SK-N-DZ (cell line): ENCODE measurements around the gene NID1.

Experiments used
- DNase-seq: peaks from one replicate; pipeline ENCODE4 v3.0.0-alpha.2; 2015; ENCODE audit warnings: low spot score

Gene NID1

GRCh38 chr1:236067854-236068454 is 3.1 kb upstream of the NID1 start:
- DNase-seq, result no peak

- DNase-seq, result no peak
Measured at GRCh38 chr1:236066828-236067386, 2.0 kb upstream of the NID1 start.

GRCh38 chr1:236066054-236066453 is 1.2 kb upstream of the NID1 start:
- DNase-seq, result no peak

- DNase-seq, result no peak
Measured at GRCh38 chr1:236065509-236066005, 667 bp upstream of the NID1 start.

GRCh38 chr1:236063919-236064673 is 794 bp downstream of the NID1 start:
- DNase-seq, result no peak

- no peak for DNase-seq
Measured at GRCh38 chr1:236063551-236063918, 1.4 kb downstream of the NID1 start.

GRCh38 chr1:236060286-236060685 is 4.6 kb downstream of the NID1 start:
- no peak for DNase-seq

- DNase-seq, result no peak
Measured at GRCh38 chr1:236059011-236059410, 5.9 kb downstream of the NID1 start.

GRCh38 chr1:236058141-236058934 is 6.6 kb downstream of the NID1 start:
- DNase-seq, result no peak

- no peak for DNase-seq
Measured at GRCh38 chr1:236057546-236057945, 7.3 kb downstream of the NID1 start.

GRCh38 chr1:236052232-236052993 is 12.5 kb downstream of the NID1 start:
- DNase-seq, result no peak

- no peak for DNase-seq
Measured at GRCh38 chr1:236051242-236051791, 13.6 kb downstream of the NID1 start.

GRCh38 chr1:236045771-236046170 is 19.1 kb downstream of the NID1 start:
- no peak for DNase-seq

GRCh38 chr1:236044341-236044740 is 20.5 kb downstream of the NID1 start:
- no peak for DNase-seq

GRCh38 chr1:236041631-236042618 is 23.0 kb downstream of the NID1 start:
- DNase-seq, result no peak

GRCh38 chr1:236039740-236040685 is 24.9 kb downstream of the NID1 start:
- no peak for DNase-seq

GRCh38 chr1:236038034-236038433 is 26.9 kb downstream of the NID1 start:
- DNase-seq, result no peak

GRCh38 chr1:236035681-236036101 is 29.2 kb downstream of the NID1 start:
- no peak for DNase-seq

GRCh38 chr1:236033336-236033735 is 31.6 kb downstream of the NID1 start:
- DNase-seq, result no peak
